GM19043 (cell line): ENCODE results near the gene SH3BP4.

Experiments used
- ATAC-seq: cut with Tn5 transposase; IDR thresholded peaks from one replicate; pipeline ENCODE4 v1.9.1; 2021; ENCODE audit warnings: low read depth; ENCODE audit not compliant: unreplicated experiment

Gene SH3BP4

GRCh38 chr2:235080101-235080500 is 128.3 kb downstream of the SH3BP4 start:
- ATAC-seq: no peak

- ATAC-seq: no peak
Observed at GRCh38 chr2:235082578-235083338, 130.9 kb downstream of the SH3BP4 start.

- ATAC-seq: no peak
Observed at GRCh38 chr2:235083822-235084221, 132.0 kb downstream of the SH3BP4 start.

- no peak for ATAC-seq
Observed at GRCh38 chr2:235084424-235084823, 132.6 kb downstream of the SH3BP4 start.

- ATAC-seq: no peak
Observed at GRCh38 chr2:235085476-235085875, 133.7 kb downstream of the SH3BP4 start.

GRCh38 chr2:235086481-235087184 is 134.8 kb downstream of the SH3BP4 start:
- ATAC-seq: no peak

- ATAC-seq: no peak
Observed at GRCh38 chr2:235087832-235088495, 136.1 kb downstream of the SH3BP4 start.

- no peak for ATAC-seq
Observed at GRCh38 chr2:235088496-235088921, 136.7 kb downstream of the SH3BP4 start.

- no peak for ATAC-seq
Observed at GRCh38 chr2:235091421-235091820, 139.6 kb downstream of the SH3BP4 start.

GRCh38 chr2:235091983-235092382 is 140.2 kb downstream of the SH3BP4 start:
- no peak for ATAC-seq

GRCh38 chr2:235092433-235093223 is 140.8 kb downstream of the SH3BP4 start:
- no peak for ATAC-seq

GRCh38 chr2:235094457-235094856 is 142.6 kb downstream of the SH3BP4 start:
- ATAC-seq: no peak

- no peak for ATAC-seq
Observed at GRCh38 chr2:235095569-235095968, 143.8 kb downstream of the SH3BP4 start.

GRCh38 chr2:235096447-235096846 is 144.6 kb downstream of the SH3BP4 start:
- no peak for ATAC-seq

GRCh38 chr2:235097196-235097595 is 145.4 kb downstream of the SH3BP4 start:
- no peak for ATAC-seq

- ATAC-seq: no peak
Observed at GRCh38 chr2:235098269-235098668, 146.5 kb downstream of the SH3BP4 start.

- ATAC-seq: no peak
Observed at GRCh38 chr2:235098736-235099494, 147.1 kb downstream of the SH3BP4 start.

- ATAC-seq: no peak
Observed at GRCh38 chr2:235102896-235103295, 151.1 kb downstream of the SH3BP4 start.
